Activated gamma-delta T cell (primary cell): ENCODE measurements around the gene SFXN3.

Source experiments
- DNase-seq: peaks from one replicate; lab custom pipeline; 2025; lab: John Stamatoyannopoulos, UW
- total RNA-seq, 2 donors: gene quantifications; one replicate each; lab custom pipeline; 2026; lab: John Stamatoyannopoulos, UW

Gene SFXN3
- total RNA-seq: 142 to 169 reads per million in 2 donors

GRCh38 chr10:101031128-101031795 is at the start of gene SFXN3, which contains the start of gene PDZD7:
TSS of gene SFXN3 (plus strand) at chr10:101031234. CDS start at chr10:101034695, 3,461 bp downstream.
TSS of gene PDZD7 (minus strand) at chr10:101031129. CDS start at chr10:101030219, 910 bp downstream.
- DNase-seq: peak; percentile 81

DNA sequence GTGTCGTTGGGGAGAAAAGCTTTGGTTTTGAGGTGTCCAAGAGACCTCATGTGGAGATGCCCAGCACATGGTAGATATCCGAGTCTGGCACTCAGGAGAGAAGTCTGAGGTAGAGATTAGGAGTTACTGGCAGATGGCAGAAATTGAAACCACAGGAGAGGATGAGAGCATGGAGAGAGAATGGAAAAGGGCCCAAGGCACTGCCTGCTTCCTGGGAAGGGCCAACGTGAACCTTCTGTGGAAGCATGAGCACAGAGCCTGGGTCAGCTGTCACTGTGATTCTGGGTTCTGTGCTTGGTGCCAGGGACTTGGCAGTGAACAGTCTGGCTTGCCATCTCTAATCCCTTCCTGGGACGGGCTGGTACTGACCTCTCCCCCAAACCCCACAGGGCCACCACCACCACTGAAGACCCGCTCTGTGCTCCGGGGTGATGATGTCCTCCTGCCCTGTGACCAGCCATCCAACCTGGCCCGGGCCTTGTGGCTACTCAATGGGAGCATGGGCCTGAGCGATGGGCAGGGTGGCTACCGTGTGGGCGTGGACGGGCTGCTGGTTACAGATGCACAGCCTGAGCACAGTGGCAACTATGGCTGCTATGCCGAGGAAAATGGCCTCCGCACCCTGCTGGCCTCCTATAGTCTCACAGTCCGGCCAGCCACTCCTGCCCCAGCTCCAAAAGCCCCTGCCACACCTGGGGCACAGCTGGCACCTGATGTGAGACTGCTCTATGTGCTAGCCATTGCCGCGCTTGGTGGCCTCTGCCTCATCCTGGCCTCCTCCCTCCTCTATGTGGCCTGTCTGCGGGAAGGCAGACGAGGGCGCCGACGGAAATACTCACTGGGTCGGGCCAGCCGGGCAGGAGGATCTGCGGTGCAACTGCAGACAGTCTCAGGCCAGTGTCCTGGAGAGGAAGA is 47.9 kb upstream of the SFXN3 start:
- DNase-seq: no peak

GRCh38 chr10:100983868-100984671 is 47.0 kb upstream of the SFXN3 start:
- DNase-seq: no peak

DNA sequence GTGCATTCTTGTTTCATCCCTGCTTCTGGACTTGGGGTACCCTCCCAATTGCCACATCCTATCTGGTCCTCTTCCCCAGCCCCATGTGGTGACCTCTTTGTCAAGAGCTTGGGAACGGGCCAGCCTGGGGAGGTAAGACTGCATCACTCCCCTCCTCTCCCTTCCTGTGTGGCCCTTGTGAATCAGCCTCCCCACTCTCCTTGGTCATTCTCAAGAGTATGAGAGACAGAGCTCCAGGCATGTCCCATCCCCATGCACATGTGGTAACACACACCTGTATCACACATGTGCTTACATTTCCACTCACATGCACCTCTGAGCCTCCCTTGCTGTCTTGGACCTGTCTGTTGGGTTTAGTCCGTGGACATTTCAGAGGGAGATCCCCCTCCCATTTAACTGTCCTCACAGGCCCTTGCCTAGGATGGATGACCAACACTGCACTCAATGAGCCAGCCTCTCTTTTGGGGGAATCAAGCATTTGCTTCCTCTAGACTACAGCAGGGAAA is 46.3 kb upstream of the SFXN3 start:
- no peak for DNase-seq

GRCh38 chr10:100985336-100985735 is 45.7 kb upstream of the SFXN3 start:
- DNase-seq: no peak

- DNase-seq: no peak
These were observed 44.4 kb upstream of the SFXN3 start for GRCh38 chr10:100986623-100986951.

- peak; percentile 68 for DNase-seq
These were observed 43.9 kb upstream of the SFXN3 start, which contains the start of the genes MRPL43 and TWNK for GRCh38 chr10:100986952-100987684. TSS of gene MRPL43 (minus strand) at chr10:100987497. CDS start at chr10:100987443, 54 bp downstream. TSS of gene TWNK (plus strand) at chr10:100987543. CDS start at chr10:100988211, 668 bp downstream.

DNA sequence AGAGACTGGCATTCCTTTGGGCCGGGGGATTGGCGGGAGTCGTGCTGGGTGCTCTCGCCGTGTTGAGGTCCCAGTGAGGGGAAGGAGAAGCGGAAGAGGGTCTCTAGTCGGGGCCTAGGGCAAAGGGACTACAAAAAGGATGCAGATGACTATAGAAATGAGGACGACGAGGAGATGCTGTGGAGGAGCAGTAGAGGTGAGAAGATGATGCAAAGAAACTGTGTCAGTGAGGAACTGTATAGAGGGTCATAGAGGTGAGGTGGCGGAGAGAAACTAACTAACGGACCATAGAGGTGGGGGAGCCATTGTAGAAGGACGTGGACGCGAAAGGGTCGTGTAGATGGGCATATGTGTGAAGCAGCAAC is 43.4 kb upstream of the SFXN3 start:
- no peak for DNase-seq

DNA sequence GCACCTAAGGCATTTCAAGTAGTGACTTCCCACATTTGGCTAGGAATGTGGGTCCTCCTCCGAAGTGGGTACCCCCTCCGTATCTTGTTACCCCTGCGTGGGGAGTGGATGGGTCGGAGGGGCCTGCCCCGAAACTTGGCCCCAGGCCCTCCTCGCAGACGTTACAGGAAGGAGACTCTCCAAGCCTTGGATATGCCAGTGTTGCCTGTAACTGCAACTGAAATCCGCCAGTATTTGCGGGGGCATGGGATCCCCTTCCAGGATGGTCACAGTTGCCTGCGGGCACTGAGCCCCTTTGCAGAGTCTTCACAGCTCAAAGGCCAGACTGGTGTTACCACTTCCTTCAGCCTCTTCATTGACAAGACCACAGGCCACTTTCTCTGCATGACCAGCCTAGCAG is 42.9 kb upstream of the SFXN3 start:
- no peak for DNase-seq

- DNase-seq: no peak
These were observed 41.9 kb upstream of the SFXN3 start for GRCh38 chr10:100989088-100989487.

GRCh38 chr10:100993986-100994708 is 36.9 kb upstream of the SFXN3 start:
- no peak for DNase-seq

DNA sequence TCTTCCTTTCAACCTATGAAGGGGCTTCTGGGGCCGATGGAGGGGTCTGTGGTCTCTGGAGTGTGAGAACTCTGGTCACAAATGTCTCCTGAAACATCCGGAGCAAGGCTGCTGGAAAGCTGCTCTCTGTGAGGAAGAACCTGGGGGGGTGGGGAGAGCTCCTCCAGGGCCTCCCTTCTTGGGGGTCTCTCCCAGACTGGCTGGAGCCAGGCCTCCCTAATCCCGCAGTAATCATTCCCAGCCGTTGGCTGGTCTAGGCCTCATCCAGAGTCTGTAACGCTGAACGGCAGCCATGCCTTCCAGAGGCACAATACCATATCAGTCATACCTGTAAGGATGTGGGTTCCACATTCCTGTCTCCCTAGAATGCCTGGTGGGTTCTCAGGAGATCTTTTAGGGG is 35.9 kb upstream of the SFXN3 start:
- DNase-seq: no peak

GRCh38 chr10:100996678-100997359 is 34.2 kb upstream of the SFXN3 start:
- DNase-seq: peak; percentile 32

DNA sequence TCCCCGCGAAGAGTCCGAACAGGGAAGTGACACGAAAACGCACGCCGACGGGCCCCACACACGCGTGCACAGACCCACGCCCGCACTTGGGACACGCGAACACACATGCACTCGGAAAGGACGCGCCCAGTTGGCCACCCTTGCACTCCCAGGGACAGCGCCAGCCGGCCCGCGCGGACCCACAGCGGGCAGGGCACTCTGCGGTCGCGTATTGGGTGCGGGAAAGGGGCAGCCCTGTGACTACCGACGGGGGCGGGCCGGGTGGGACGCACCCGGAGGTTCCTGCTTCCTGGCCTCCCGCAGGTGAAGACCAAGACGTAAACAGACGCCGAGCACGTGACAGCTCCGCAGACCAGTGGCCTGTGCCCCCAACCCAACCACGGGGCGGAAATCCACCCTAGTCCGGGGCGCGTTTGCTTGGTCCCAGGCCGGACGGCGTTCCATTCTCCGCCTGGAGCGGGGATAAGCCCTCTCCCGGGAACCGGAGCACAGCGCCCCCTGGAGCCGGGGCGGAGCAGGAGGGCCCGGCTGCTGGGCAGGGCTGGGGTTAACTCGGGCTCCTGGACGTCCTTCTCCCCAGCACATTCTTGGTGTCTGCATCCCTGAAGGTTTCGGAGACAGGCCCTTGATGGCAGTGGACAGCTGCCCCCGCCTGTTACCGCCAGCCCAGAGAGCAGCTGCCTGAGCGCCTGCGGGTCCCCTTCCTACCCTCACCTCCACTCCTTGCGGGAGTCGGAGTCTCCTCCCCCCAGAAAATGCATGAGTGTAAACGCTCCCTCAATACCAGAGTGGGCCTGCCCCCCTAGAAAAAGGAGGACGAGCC is 33.5 kb upstream of the SFXN3 start:
- DNase-seq: peak; percentile 53

DNA sequence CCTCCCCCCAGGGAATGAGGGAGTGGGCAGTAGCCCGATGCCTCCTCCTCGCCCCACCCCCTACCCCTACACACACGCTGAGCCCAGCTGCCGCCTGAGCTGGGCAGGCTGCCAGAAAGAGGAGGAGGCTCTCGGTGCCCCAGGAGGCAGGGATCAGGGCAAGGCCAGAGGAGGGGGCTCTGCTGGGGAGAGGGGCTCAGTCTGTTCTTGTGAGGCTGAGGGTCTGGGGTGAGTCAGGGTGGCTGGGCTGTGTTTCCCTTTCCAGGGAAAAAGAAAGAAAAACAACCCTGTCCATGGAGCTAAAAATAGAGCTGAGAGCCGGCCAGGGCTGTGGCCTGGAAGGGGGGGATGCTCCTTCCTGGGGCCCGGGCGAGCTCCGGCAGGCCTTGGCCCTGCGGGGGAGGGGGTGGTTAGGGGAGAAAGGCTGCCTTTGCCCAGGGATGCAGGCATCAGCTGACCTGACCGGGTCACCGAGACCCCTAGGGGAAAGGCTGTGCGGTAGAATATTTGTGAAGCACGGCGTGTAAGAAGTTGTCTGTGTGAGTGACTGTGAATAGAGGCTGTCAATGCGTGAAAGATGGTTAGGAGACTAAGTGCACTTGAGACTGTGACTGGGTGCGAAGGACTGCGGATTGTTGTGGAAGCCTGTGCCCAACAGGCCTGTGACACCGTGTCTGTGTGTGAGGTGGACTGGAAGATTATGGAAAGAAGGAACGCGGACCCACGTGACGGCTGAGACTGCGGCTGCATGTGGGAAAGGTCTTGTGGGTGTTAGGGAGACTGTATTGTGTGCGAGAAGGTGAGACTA is 32.6 kb upstream of the SFXN3 start:
- peak; percentile 25 for DNase-seq

GRCh38 chr10:100998991-100999741 is 31.9 kb upstream of the SFXN3 start:
- DNase-seq: peak; percentile 59

GRCh38 chr10:100999742-101000126 is 31.3 kb upstream of the SFXN3 start, which contains the start of gene LZTS2:
TSS of gene LZTS2 (plus strand) at chr10:100999808. CDS start at chr10:101002539, 2,731 bp downstream.
- no peak for DNase-seq
